Sigmoid colon (tissue), 7 donors: ENCODE results near the gene ALDH4A1. TPM values are rescaled to one million over a fixed set of nuclear protein-coding genes. Genes with fewer than 3 reads are reported as not detected.

Experiments
- DNase-seq: peaks from one replicate; pipeline ENCODE4 v3.0.0-alpha.2; 2019
- H3K27ac ChIP-seq, 4 donors: fragments of 200-600 bp; sonication (generic); one replicate each; pipeline ENCODE4 v1.5.1; 2016 to 2019; ENCODE audit warnings: mild to moderate bottlenecking in 1 of 4
- H3K27me3 ChIP-seq, 3 donors: fragments of 200-600 bp; sonication (generic); one replicate each; pipeline ENCODE4 v1.5.1; 2019; ENCODE audit warnings: mild to moderate bottlenecking in 1 of 3
- H3K36me3 ChIP-seq, 4 donors: fragments of 200-600 bp; sonication (generic); one replicate each; pipeline ENCODE4 v1.5.1; 2016 to 2019
- H3K4me1 ChIP-seq, 4 donors: fragments of 200-600 bp; sonication (generic); one replicate each; pipeline ENCODE4 v1.5.1; 2017 to 2019
- H3K4me3 ChIP-seq, 4 donors: fragments of 200-600 bp; sonication (generic); one replicate each; pipeline ENCODE4 v1.5.1; 2017 to 2019; ENCODE audit warnings: mild to moderate bottlenecking in 2 of 4, moderate library complexity in 1 of 4
- H3K9me3 ChIP-seq, 4 donors: fragments of 200-600 bp in 3 of 4; sonication (generic) in 3 of 4; one replicate each; pipeline versions ENCODE4 v1.5.1 to v1.6.1; 2013 to 2019
- EP300 ChIP-seq, 4 donors: sonication (generic); formaldehyde crosslinking; IDR thresholded peaks; one replicate each; pipeline ENCODE4 v1.6.1; 2017; ENCODE audit warnings: antibody characterized with exemption in 4 of 4
- POLR2A ChIP-seq, 2 donors: fragments of 450-650 bp; IDR thresholded peaks; one replicate each; pipeline ENCODE4 v1.6.1; 2016; ENCODE audit warnings: antibody characterized with exemption in 2 of 2, mild to moderate bottlenecking in 2 of 2, moderate library complexity in 2 of 2
- POLR2AphosphoS5 ChIP-seq, 4 donors: sonication (generic); formaldehyde crosslinking; IDR thresholded peaks; one replicate each; pipeline ENCODE4 v1.6.1; 2017; ENCODE audit warnings: antibody characterized with exemption in 4 of 4
- WGBS, 2 donors: extraction: QIAGEN DNeasy Blood & Tissue Kit; methylation state at CpG; one replicate each; pipeline ENCODE4 v1.1.7; 2013; 5-methylcytosine and 5-hydroxymethylcytosine counted together
- intact Hi-C: fragments of 100-400 bp; cut with DNase I; formaldehyde crosslinking; loops from one replicate; pipeline ENCODE4 v1.15.1; 2023
- polyA plus RNA-seq, 3 donors: library from polyadenylated mRNA; stranded (reverse); fragments of 200-250 nt; gene quantifications; one replicate each; pipeline ENCODE4 v1.2.3, GENCODE V29; 2013
- total RNA-seq, 4 donors: library from RNA; depleted of rRNA; stranded (reverse); fragments of >200 nt; gene quantifications; one replicate each; pipeline ENCODE4 v1.1.0, GENCODE V29; 2016
- TF ChIP-seq, protein P1 (sequence below), 4 experiments: fragments of 450-650 bp in 3 of 4; fragments of 200-600 bp in 1 of 4; IDR thresholded peaks; one replicate each; pipeline ENCODE4 v1.5.1; 2016 to 2019; ENCODE audit warnings: antibody characterized with exemption in 4 of 4, mild to moderate bottlenecking in 3 of 4, moderate library complexity in 2 of 4
- donor health status: healthy with polysubstance abuse.
- donor health status: Bipolar disorder and iron deficiency.
- donor health status: healthy.

Gene ALDH4A1
- total and polyA plus RNA-seq, 7 donors = 2.4 to 12.8 (median 7.2) TPM

DNA sequence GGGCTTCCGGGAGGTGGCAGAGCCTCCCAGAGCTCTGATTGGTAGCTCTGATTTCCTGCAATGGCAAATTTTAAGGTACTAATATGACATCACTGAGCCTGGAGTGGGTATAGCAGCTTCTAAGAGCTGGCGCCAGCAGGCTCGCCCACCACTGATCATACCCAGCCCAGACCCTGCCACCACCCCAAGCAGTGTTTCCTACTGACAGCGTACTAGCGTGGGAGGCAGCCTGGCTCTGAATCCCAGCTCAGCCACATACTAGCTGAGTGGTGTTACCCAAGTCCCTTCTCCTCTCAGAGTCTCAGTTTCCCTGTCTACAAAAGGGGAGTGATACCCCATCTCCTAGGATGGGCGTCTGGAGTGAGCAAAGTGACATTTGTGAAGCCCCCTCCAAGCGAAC lies 13.0 kb upstream of the ALDH4A1 start:
- Histone ChIP-seq H3K36me3 (peaks cover 6 to 56% (median 23%) of the 10 kb centered on the region in 4 donors), H3K4me3 (no peak overlapping the region), H3K9me3 (no peaks in the 10 kb centered on the region), H3K27ac (peak overlapping the region in 1 of 4 donors; percentile 14), H3K4me1 (peaks cover 0 to 11% (median 9%) of the 10 kb centered on the region in 4 donors), H3K27me3 (no peaks in the 10 kb centered on the region)
- TF ChIP-seq POLR2AphosphoS5 (IDR thresholded peaks at IDR 0.05) (no peak), POLR2A (IDR thresholded peaks at IDR 0.05) (no peak), EP300 (IDR thresholded peaks at IDR 0.05) (no peak)
- TF ChIP-seq, protein P1, sequence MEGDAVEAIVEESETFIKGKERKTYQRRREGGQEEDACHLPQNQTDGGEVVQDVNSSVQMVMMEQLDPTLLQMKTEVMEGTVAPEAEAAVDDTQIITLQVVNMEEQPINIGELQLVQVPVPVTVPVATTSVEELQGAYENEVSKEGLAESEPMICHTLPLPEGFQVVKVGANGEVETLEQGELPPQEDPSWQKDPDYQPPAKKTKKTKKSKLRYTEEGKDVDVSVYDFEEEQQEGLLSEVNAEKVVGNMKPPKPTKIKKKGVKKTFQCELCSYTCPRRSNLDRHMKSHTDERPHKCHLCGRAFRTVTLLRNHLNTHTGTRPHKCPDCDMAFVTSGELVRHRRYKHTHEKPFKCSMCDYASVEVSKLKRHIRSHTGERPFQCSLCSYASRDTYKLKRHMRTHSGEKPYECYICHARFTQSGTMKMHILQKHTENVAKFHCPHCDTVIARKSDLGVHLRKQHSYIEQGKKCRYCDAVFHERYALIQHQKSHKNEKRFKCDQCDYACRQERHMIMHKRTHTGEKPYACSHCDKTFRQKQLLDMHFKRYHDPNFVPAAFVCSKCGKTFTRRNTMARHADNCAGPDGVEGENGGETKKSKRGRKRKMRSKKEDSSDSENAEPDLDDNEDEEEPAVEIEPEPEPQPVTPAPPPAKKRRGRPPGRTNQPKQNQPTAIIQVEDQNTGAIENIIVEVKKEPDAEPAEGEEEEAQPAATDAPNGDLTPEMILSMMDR (IDR thresholded peaks at IDR 0.05) = no peak
- intact Hi-C loops = no loop called here
- WGBS, 2 donors = 94 to 96% methylated on average over 7 of the region's 7 CpGs
- DNase-seq = no peak

DNA sequence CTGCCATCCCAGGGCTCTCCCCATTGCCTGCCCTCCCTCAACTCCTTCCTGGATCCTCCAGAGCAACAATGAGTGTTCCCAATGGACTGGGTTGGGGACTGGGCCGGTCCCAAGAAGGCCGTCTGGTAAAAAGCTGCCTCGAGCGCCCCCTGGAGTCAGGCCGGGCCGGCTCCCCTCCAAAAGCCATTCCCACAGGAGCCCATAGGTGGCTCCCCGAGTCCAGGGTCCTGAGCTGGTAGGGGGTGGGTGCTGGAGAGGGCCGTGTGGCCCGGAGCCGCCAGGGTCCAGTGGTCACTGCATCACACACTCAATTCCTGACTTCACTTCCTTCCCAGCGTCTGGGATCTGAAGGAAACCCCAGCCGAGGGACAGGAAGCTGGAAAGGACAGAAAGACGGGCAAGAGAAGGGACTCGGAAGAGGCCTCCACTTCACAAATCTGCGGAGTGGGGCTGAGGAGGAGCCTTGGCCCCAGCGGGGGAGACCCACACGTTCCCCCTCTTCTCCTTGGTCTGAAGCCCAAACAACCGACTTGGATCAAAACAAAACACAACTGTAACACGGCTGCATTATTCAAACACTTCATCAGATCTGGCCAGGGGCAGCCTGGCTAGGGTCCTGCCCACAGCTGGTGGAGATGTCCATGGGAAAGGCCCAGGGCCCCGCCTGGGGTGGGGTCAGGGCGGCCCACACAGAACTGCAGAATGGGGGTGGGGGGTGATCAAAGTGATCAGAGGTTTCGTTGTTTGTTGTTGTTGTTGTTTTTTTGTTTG lies 10.9 kb upstream of the ALDH4A1 start:
- H3K36me3 ChIP-seq = peaks cover 12 to 60% (median 38%) of the 10 kb centered on the region in 4 donors
- TF ChIP-seq, protein P1 (IDR thresholded peaks at IDR 0.05) = peak; percentile 91 to 98 (median 96)
- TF ChIP-seq EP300 (IDR thresholded peaks at IDR 0.05) (no peak), POLR2AphosphoS5 (IDR thresholded peaks at IDR 0.05) (peak in 1 of 4 donors; percentile 25)
- peak overlapping the region; percentile 41 to 65 (median 63) for H3K27ac ChIP-seq
- DNase-seq = peak; percentile 92
- H3K9me3 ChIP-seq = no peaks in the 10 kb centered on the region
- no peaks in the 10 kb centered on the region for H3K27me3 ChIP-seq
- H3K4me1 ChIP-seq = peaks cover 0 to 12% (median 10%) of the 10 kb centered on the region in 4 donors
- intact Hi-C loops = loop anchor here (5.0 kb wide), 1 partner anchor 39 kb away; no protein-coding TSS in a partner anchor
- WGBS, 2 donors = 40 to 41% methylated on average over 22 of the region's 22 CpGs
- no peak overlapping the region for H3K4me3 ChIP-seq

DNA sequence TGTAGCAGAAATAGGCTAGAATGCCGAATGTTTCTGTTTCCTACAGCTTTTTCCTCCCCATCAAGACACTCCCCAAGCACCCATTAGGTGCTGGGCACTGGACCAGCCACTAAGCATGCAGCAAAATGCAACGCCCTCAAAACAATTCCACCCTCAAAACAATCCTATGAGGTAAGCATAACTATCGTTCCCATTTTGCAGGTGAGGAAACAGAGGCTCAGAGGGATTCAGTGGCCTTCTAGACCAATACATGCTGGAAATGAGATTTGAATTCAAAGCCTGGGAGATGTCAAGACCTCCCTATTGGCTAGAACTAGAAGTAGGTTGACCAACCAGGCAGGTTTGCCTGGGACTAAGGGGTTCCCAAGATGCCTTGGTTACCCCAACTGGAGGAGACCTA lies 10.2 kb upstream of the ALDH4A1 start:
- intact Hi-C loops = loop anchor here (5.0 kb wide), 1 partner anchor 40 kb away; no protein-coding TSS in a partner anchor
- Histone ChIP-seq H3K9me3 (no peaks in the 10 kb centered on the region), H3K4me3 (no peak overlapping the region), H3K4me1 (peaks cover 0 to 19% (median 17%) of the 10 kb centered on the region in 4 donors), H3K27me3 (no peaks in the 10 kb centered on the region), H3K27ac (peak overlapping the region in 2 of 4 donors; percentile 61 to 65), H3K36me3 (peaks cover 12 to 67% (median 37%) of the 10 kb centered on the region in 4 donors)
- TF ChIP-seq, protein P1 (IDR thresholded peaks at IDR 0.05) = no peak
- no peak for TF ChIP-seq POLR2AphosphoS5 (IDR thresholded peaks at IDR 0.05)
- WGBS, 2 donors = 86 to 90% methylated on average over 3 of the region's 3 CpGs
- no peak for DNase-seq

DNA sequence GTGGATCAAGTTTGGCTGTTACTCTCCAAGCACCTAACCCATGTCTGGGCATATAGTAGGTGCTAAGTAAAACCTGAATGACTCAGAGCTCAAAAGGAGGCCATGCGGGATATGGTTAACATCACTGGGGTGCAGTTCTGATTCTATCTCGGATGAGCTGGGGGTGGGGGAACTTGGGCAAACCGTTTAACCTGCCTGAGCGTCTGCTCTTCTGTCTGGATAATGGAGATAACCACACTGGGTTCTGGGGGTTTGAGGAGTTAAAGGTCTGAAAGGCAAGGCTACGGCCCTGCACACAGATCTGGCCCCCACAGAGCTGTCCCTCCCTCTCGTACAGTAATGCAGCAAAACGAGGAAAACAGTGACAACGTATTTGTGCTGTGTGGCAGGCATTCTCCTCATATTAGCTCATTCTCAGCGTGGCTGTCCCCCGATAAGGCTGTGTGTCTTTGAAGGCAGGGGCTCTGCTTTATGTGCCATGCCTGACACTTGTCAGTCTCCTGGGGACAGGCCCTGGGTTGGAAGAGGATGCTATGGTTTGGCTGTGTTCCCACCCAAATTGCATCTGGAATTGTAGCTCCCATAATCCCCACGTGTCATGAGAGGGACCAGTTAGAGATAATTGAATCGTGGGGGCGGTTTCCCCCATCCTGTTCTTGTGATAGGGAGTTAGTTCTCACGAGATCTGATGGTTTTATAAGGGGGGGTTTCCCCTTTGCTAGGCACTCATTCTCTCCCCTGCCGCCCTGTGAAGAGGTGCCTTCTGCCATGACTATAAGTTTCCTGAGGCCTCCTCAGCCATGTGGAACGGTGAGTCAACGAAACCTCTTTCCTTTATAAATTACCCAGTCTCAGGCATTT lies 6.8 kb upstream of the ALDH4A1 start:
- Histone ChIP-seq H3K27ac (peak overlapping the region in 1 of 4 donors; percentile 18), H3K36me3 (peaks cover 12 to 53% (median 34%) of the 10 kb centered on the region in 4 donors), H3K4me3 (no peak overlapping the region), H3K9me3 (no peaks in the 10 kb centered on the region), H3K27me3 (no peaks in the 10 kb centered on the region), H3K4me1 (peaks cover 0 to 29% (median 25%) of the 10 kb centered on the region in 4 donors)
- TF ChIP-seq POLR2AphosphoS5 (IDR thresholded peaks at IDR 0.05) (no peak), EP300 (IDR thresholded peaks at IDR 0.05) (no peak), POLR2A (IDR thresholded peaks at IDR 0.05) (no peak)
- TF ChIP-seq, protein P1 (IDR thresholded peaks at IDR 0.05) = no peak
- intact Hi-C loops = loop anchor here (5.0 to 10.0 kb wide), 4 partner anchors 103 to 336 kb away; partner anchors contain the start of gene UBR4
- WGBS, 2 donors = 79 to 80% methylated on average over 17 of the region's 17 CpGs
- no peak for DNase-seq
